Measurements from ENCODE around the gene XYLT1. TPM values are rescaled to one million over a fixed set of nuclear protein-coding genes. Genes with fewer than 3 reads are reported as not detected.
"Not testable (repeated sequence)": the region's sequence is repeated elsewhere in the genome, so short reads cannot be mapped to it uniquely, and the experiment has no call there.

XYLT1 gene
- total RNA-seq, 2 donors from 2014 or later, result 5.1 to 19.3 TPM

DNA sequence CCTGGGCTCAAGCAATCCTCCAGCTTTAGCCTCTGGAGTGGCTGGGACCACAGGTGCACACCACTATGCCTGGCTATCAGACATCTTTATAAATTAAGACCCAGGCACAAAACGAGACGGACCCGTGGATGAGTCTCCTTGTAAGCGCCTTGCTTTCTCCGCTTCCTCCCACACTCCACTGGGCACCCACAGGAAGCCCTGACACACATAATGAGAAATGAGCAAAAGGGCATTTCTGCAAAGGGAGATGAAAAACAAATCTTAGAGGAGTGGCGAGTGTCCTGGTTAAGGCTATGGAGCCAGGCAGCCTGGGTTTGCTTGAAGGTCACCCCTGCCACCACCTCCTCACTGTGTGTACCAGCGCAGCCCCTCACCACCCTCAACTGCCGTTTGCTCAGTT lies 56.3 kb downstream of the XYLT1 start:
- H3K4me1 ChIP-seq (replicated peaks), result no peaks in the 10 kb centered on the region
- no peaks in the 10 kb centered on the region for H3K36me3 ChIP-seq
- 86% methylated on average over 8 of the region's 8 CpGs for WGBS

DNA sequence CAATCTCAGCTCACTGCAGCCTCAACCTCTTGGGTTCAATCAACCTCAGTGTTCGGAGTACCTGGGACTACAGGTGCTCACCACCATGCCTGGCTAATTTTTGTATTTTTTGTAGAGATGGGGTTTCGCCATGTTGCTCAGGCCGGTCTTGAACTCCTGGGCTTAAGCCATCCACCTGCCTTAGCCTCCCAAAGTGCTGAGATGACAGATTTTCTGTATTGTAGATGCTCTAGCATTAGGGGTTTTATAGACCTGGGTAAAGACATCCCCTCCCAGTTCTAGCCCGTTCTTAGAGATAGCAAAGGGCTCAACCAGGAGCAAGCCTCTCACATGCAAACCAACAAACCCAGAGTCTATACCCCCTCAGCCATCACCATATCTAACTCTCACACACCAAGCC lies 57.3 kb downstream of the XYLT1 start:
- Histone ChIP-seq H3K36me3 (no peaks in the 10 kb centered on the region), H3K27me3 (replicated peaks; ENCODE audit: insufficient read depth) (no peaks in the 10 kb centered on the region), H3K4me3 (no peak overlapping the region), H3K27ac (no peak overlapping the region), H3K9me3 (no peaks in the 10 kb centered on the region), H3K4me1 (replicated peaks) (no peaks in the 10 kb centered on the region)
- no peak for DNase-seq (ENCODE audit: low spot score)
- intact Hi-C loops (cut with DNase I), result loop anchor here (5.0 to 10.0 kb wide), 3 partner anchors 36 to 189 kb away; no protein-coding TSS in a partner anchor
- TF ChIP-seq, protein P1, sequence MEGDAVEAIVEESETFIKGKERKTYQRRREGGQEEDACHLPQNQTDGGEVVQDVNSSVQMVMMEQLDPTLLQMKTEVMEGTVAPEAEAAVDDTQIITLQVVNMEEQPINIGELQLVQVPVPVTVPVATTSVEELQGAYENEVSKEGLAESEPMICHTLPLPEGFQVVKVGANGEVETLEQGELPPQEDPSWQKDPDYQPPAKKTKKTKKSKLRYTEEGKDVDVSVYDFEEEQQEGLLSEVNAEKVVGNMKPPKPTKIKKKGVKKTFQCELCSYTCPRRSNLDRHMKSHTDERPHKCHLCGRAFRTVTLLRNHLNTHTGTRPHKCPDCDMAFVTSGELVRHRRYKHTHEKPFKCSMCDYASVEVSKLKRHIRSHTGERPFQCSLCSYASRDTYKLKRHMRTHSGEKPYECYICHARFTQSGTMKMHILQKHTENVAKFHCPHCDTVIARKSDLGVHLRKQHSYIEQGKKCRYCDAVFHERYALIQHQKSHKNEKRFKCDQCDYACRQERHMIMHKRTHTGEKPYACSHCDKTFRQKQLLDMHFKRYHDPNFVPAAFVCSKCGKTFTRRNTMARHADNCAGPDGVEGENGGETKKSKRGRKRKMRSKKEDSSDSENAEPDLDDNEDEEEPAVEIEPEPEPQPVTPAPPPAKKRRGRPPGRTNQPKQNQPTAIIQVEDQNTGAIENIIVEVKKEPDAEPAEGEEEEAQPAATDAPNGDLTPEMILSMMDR (IDR thresholded peaks at IDR 0.05), result no peak
- WGBS, result 93% methylated on average over 4 of the region's 4 CpGs

More for the DNA sequence above, 56.3 kb downstream of the XYLT1 start:
- TF ChIP-seq, protein P1 (IDR thresholded peaks at IDR 0.05), result no peak
- TF ChIP-seq POLR2AphosphoS5 (IDR thresholded peaks at IDR 0.05), result no peak
- TF ChIP-seq POLR2A (IDR thresholded peaks at IDR 0.05), result no peak
- no peak for DNase-seq (ENCODE audit: low spot score)
- H3K27ac ChIP-seq, result no peak overlapping the region
- H3K9me3 ChIP-seq, result no peaks in the 10 kb centered on the region
- intact Hi-C loops (cut with DNase I), result loop anchor here (5.0 to 10.0 kb wide), 3 partner anchors 37 to 190 kb away; no protein-coding TSS in a partner anchor
- no peak overlapping the region for H3K4me3 ChIP-seq
- no peaks in the 10 kb centered on the region for H3K27me3 ChIP-seq (replicated peaks; ENCODE audit: insufficient read depth)

DNA sequence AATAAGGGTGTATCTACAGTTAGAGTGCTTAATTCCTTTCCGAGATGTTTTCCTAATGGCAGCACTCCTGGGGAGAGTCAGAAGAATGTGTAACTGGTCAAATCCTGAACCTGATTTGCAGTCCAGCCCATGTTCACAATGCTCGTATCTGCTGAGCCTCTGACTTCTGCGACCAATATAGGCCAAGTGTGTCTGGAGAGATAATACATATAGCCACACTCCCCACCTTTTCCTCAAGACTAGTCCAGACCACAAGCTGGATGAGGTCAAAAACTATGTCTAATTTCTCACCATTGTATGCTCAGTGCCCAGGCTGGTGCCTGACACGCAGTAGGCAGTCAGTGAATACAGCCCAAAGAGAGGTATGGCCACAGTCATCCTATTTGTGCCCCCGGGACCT lies 58.0 kb downstream of the XYLT1 start:
- Histone ChIP-seq H3K27ac (no peak overlapping the region), H3K4me3 (no peak overlapping the region), H3K9me3 (no peaks in the 10 kb centered on the region), H3K36me3 (no peaks in the 10 kb centered on the region), H3K27me3 (replicated peaks; ENCODE audit: insufficient read depth) (no peaks in the 10 kb centered on the region), H3K4me1 (replicated peaks) (no peaks in the 10 kb centered on the region)
- intact Hi-C loops (cut with DNase I), result loop anchor here (5.0 to 10.0 kb wide), 3 partner anchors 35 to 188 kb away; no protein-coding TSS in a partner anchor
- no peak for DNase-seq (ENCODE audit: low spot score)
- WGBS, result 94% methylated on average over 5 of the region's 5 CpGs
- TF ChIP-seq, protein P1 (IDR thresholded peaks at IDR 0.05), result no peak

DNA sequence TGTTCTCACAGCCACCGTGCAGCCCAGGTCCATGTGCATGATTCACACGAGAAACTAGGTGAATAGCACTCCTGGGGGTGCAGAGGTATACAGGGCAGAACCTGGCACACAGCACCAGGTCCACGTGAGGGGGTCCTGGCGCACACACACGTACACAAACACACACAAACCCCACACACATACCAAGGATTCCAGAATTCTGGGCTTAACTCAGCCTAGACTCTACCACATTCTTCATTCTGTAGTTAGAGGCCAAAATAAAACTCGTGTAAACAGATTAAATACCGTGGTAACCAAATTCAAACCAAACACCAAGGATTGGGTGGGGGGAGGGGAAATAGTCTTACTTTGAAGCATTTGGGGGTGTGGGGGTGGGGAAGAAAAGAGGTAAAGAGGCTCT lies 58.5 kb downstream of the XYLT1 start:
- no peak for DNase-seq (ENCODE audit: low spot score)
- Histone ChIP-seq H3K9me3 (no peaks in the 10 kb centered on the region), H3K36me3 (no peaks in the 10 kb centered on the region), H3K4me1 (replicated peaks) (no peaks in the 10 kb centered on the region), H3K4me3 (no peak overlapping the region), H3K27ac (no peak overlapping the region), H3K27me3 (replicated peaks; ENCODE audit: insufficient read depth) (no peaks in the 10 kb centered on the region)
- 50% methylated on average over 7 of the region's 7 CpGs for WGBS
- no peak for TF ChIP-seq POLR2AphosphoS5 (IDR thresholded peaks at IDR 0.05)
- TF ChIP-seq, protein P1 (IDR thresholded peaks at IDR 0.05), result no peak
- no peak for TF ChIP-seq POLR2A (IDR thresholded peaks at IDR 0.05)
- intact Hi-C loops (cut with DNase I), result loop anchor here (5.0 to 10.0 kb wide), 3 partner anchors 35 to 187 kb away; no protein-coding TSS in a partner anchor

DNA sequence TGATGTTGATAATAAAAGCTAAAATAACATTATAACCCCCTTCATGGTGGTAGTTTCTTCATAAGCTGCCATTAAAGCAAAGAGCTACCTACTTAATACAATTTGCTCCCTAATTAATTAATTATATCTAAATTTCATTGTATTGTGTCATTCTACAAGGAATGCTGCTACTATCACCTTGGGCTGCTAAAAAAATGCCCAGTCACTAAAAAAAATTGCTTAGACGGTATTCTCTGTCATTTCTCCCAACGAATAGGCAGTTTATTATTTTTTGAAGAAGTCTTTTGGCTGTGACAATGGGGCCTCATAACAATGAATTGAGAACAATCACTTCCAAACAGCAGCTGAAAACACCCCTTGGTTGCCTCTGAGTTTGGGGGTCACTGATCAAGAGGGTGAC lies 59.5 kb downstream of the XYLT1 start:
- intact Hi-C loops (cut with DNase I), result loop anchor here (5.0 to 10.0 kb wide), 3 partner anchors 34 to 186 kb away; no protein-coding TSS in a partner anchor
- WGBS, result 87% methylated on average over 2 of the region's 2 CpGs
- H3K27me3 ChIP-seq (replicated peaks; ENCODE audit: insufficient read depth), result no peaks in the 10 kb centered on the region

DNA sequence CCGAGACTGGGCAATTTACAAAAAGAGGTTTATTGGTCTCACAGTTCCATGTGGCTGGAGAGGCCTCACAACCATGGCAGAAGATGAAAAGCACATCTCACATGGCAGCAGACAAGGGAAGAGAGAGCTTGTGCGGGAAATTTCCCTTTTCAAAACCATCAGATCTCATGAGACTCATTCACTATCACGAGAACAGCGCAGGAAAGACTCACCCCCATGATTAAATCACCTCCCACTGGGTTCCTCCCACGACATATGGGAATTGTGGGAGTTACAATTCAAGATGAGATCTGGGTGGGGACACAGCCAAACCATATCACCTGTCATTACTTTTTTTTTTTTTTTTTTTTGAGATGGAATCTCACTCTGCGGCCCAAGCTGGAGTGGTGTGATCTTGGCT lies 60.4 kb downstream of the XYLT1 start:
- not testable (repeated sequence) for H3K9me3 ChIP-seq; DNase-seq (ENCODE audit: low spot score); H3K36me3 ChIP-seq; H3K27me3 ChIP-seq (replicated peaks; ENCODE audit: insufficient read depth); H3K4me1 ChIP-seq (replicated peaks); H3K4me3 ChIP-seq; H3K27ac ChIP-seq
- WGBS, result 88% methylated on average over 6 of the region's 6 CpGs
- intact Hi-C loops (cut with DNase I), result loop anchor here (5.0 to 10.0 kb wide), 3 partner anchors 33 to 186 kb away; no protein-coding TSS in a partner anchor

More for the DNA sequence above, 59.5 kb downstream of the XYLT1 start:
- no peak for DNase-seq (ENCODE audit: low spot score)
- H3K27ac ChIP-seq, result no peak overlapping the region
- H3K4me3 ChIP-seq, result no peak overlapping the region
- H3K9me3 ChIP-seq, result no peaks in the 10 kb centered on the region
- no peaks in the 10 kb centered on the region for H3K36me3 ChIP-seq
- no peak for TF ChIP-seq POLR2A (IDR thresholded peaks at IDR 0.05)
- TF ChIP-seq, protein P1 (IDR thresholded peaks at IDR 0.05), result no peak
- TF ChIP-seq POLR2AphosphoS5 (IDR thresholded peaks at IDR 0.05), result no peak
- no peaks in the 10 kb centered on the region for H3K4me1 ChIP-seq (replicated peaks)
